Measurements from ENCODE around the gene IL37.

IL37 gene

GRCh38 chr2:112910865-112911264 is at the start of gene IL37:
Gene IL37 (plus strand): TSS chr2:112911165. CDS start chr2:112913013, 1,848 bp downstream.
- no peak for DNase-seq

GRCh38 chr2:112864072-112864471 is 46.9 kb upstream of the IL37 start:
- DNase-seq, result no peak

GRCh38 chr2:112866128-112866835 is 44.7 kb upstream of the IL37 start:
- DNase-seq, result no peak

GRCh38 chr2:112867701-112868631 is 43.0 kb upstream of the IL37 start:
- no peak for DNase-seq

- DNase-seq, result peak; percentile 4
Measured at GRCh38 chr2:112869258-112869842, 41.6 kb upstream of the IL37 start.

- no peak for DNase-seq
Measured at GRCh38 chr2:112870841-112871835, 39.8 kb upstream of the IL37 start.

- no peak for DNase-seq
Measured at GRCh38 chr2:112876257-112876970, 34.6 kb upstream of the IL37 start.

- DNase-seq, result no peak
Measured at GRCh38 chr2:112876971-112877361, 34.0 kb upstream of the IL37 start.

GRCh38 chr2:112877423-112877822 is 33.5 kb upstream of the IL37 start:
- no peak for DNase-seq

- no peak for DNase-seq
Measured at GRCh38 chr2:112879491-112880041, 31.4 kb upstream of the IL37 start.

- DNase-seq, result no peak
Measured at GRCh38 chr2:112880091-112880531, 30.9 kb upstream of the IL37 start.

GRCh38 chr2:112880696-112881095 is 30.3 kb upstream of the IL37 start:
- no peak for DNase-seq

- DNase-seq, result no peak
Measured at GRCh38 chr2:112881217-112881985, 29.6 kb upstream of the IL37 start.

- DNase-seq, result no peak
Measured at GRCh38 chr2:112883669-112884068, 27.3 kb upstream of the IL37 start.

- DNase-seq, result no peak
Measured at GRCh38 chr2:112884869-112885505, 26.0 kb upstream of the IL37 start.

- DNase-seq, result no peak
Measured at GRCh38 chr2:112885506-112885902, 25.5 kb upstream of the IL37 start.

GRCh38 chr2:112886291-112886690 is 24.7 kb upstream of the IL37 start:
- no peak for DNase-seq

- no peak for DNase-seq
Measured at GRCh38 chr2:112887964-112888749, 22.8 kb upstream of the IL37 start.

GRCh38 chr2:112889976-112890375 is 21.0 kb upstream of the IL37 start:
- no peak for DNase-seq
